H9 (cell line): ENCODE measurements around the gene HIGD1B. TPM values are rescaled to one million over a fixed set of nuclear protein-coding genes. Genes with fewer than 3 reads are reported as not detected.

Source experiments
- DNase-seq: peaks from one replicate; pipeline ENCODE4 v3.0.0-alpha.2; 2017
- H2AFZ ChIP-seq: one replicate; pipeline ENCODE4 v1.6.1; 2013; ENCODE audit warnings: mild to moderate bottlenecking, low read length, control low read depth, moderate library complexity
- H2AK5ac ChIP-seq: 2 replicates; pipeline ENCODE4 v1.6.1; 2013; ENCODE audit warnings: low read length, control low read depth, mixed read lengths; ENCODE audit not compliant: insufficient read length
- H2BK120ac ChIP-seq: one replicate; pipeline ENCODE4 v1.6.1; 2013; ENCODE audit warnings: low read depth, mild to moderate bottlenecking, low read length, control low read depth, inconsistent platforms; ENCODE audit not compliant: poor library complexity, severe bottlenecking
- H2BK12ac ChIP-seq: 2 replicates; pipeline ENCODE4 v1.6.1; 2013; ENCODE audit warnings: low read length, control low read depth, mixed read lengths, low read depth; ENCODE audit not compliant: insufficient read length
- H2BK15ac ChIP-seq: 2 replicates; pipeline ENCODE4 v1.6.1; 2013; ENCODE audit warnings: low read depth, low read length, control low read depth
- H2BK20ac ChIP-seq: one replicate; pipeline ENCODE4 v1.6.1; 2013; ENCODE audit warnings: low read depth, mild to moderate bottlenecking, low read length, control low read depth, inconsistent platforms; ENCODE audit not compliant: poor library complexity, severe bottlenecking
- H2BK5ac ChIP-seq: 2 replicates; pipeline ENCODE4 v1.6.1; 2013; ENCODE audit warnings: low read length, control low read depth, mixed read lengths; ENCODE audit not compliant: insufficient read length
- H3K14ac ChIP-seq: 2 replicates; pipeline ENCODE4 v1.6.1; 2013; ENCODE audit warnings: low read length, control low read depth; ENCODE audit not compliant: insufficient read depth
- H3K18ac ChIP-seq: 2 replicates; pipeline ENCODE4 v1.6.1; 2013; ENCODE audit warnings: low read depth, mild to moderate bottlenecking, mixed read lengths, low read length, control low read depth; ENCODE audit not compliant: insufficient read length
- H3K23ac ChIP-seq: 2 replicates; pipeline ENCODE4 v1.6.1; 2013; ENCODE audit warnings: low read length, control low read depth, mixed read lengths, low read depth; ENCODE audit not compliant: insufficient read length
- H3K23me2 ChIP-seq: 2 replicates; pipeline ENCODE4 v1.6.1; 2013; ENCODE audit warnings: low read depth, mild to moderate bottlenecking, mixed read lengths, low read length, control low read depth; ENCODE audit not compliant: insufficient read length, poor library complexity, severe bottlenecking
- H3K27ac ChIP-seq: 2 replicates; pipeline ENCODE4 v1.5.1; 2013; ENCODE audit warnings: low read length, control low read depth, mixed read lengths, low read depth; ENCODE audit not compliant: insufficient read length
- H3K27me3 ChIP-seq: 2 replicates; pipeline ENCODE4 v1.6.1; 2013; ENCODE audit warnings: low read length, control low read depth, inconsistent platforms; ENCODE audit not compliant: insufficient read depth
- H3K4ac ChIP-seq: 2 replicates; pipeline ENCODE4 v1.6.1; 2013; ENCODE audit warnings: low read depth, mild to moderate bottlenecking, control low read depth, inconsistent platforms, low read length, moderate library complexity
- H3K4me1 ChIP-seq: 2 replicates; pipeline ENCODE4 v1.6.1; 2013; ENCODE audit warnings: low read length, control low read depth, inconsistent platforms; ENCODE audit not compliant: insufficient read depth
- H3K4me2 ChIP-seq: 2 replicates; pipeline ENCODE4 v1.6.1; 2013; ENCODE audit warnings: low read length, control low read depth, mixed read lengths; ENCODE audit not compliant: insufficient read length, insufficient read depth
- H3K56ac ChIP-seq: 2 replicates; pipeline ENCODE4 v1.6.1; 2013; ENCODE audit warnings: low read depth, mild to moderate bottlenecking, mixed read lengths, low read length, control low read depth; ENCODE audit not compliant: insufficient read length
- H3K79me1 ChIP-seq: 2 replicates; pipeline ENCODE4 v1.6.1; 2013; ENCODE audit warnings: low read depth, mild to moderate bottlenecking, moderate library complexity, low read length, control low read depth, inconsistent platforms; ENCODE audit not compliant: insufficient read depth, poor library complexity, severe bottlenecking
- H3K79me2 ChIP-seq: 2 replicates; pipeline ENCODE4 v1.6.1; 2013; ENCODE audit warnings: low read length, control low read depth, inconsistent platforms; ENCODE audit not compliant: insufficient read depth
- H3K9ac ChIP-seq: 2 replicates; pipeline ENCODE4 v1.6.1; 2013; ENCODE audit warnings: low read length, control low read depth, mixed read lengths; ENCODE audit not compliant: insufficient read length; ENCODE audit errors: extremely low read depth
- H3K9me3 ChIP-seq: one replicate; pipeline ENCODE4 v1.6.1; 2013; ENCODE audit warnings: low read depth, low read length, inconsistent platforms; ENCODE audit not compliant: control insufficient read depth
- H3T11ph ChIP-seq: one replicate; pipeline ENCODE4 v1.6.1; 2013; ENCODE audit warnings: mild to moderate bottlenecking, low read length, control low read depth, inconsistent platforms
- H4K20me1 ChIP-seq: one replicate; pipeline ENCODE4 v1.6.1; 2013; ENCODE audit not compliant: control insufficient read depth, insufficient read length, insufficient read depth
- H4K5ac ChIP-seq: 2 replicates; pipeline ENCODE4 v1.6.1; 2013; ENCODE audit warnings: low read depth, mild to moderate bottlenecking, mixed read lengths, low read length, control low read depth; ENCODE audit not compliant: insufficient read length
- H4K8ac ChIP-seq: replicated peaks from 2 replicates; pipeline ENCODE4 v1.6.1; 2013; ENCODE audit warnings: low read length, control low read depth, mixed read lengths, low read depth; ENCODE audit not compliant: insufficient read length
- H4K91ac ChIP-seq: 2 replicates; pipeline ENCODE4 v1.6.1; 2013; ENCODE audit warnings: low read depth, mild to moderate bottlenecking, moderate library complexity, mixed read lengths, low read length, control low read depth; ENCODE audit not compliant: insufficient read length
- H3K27ac Mint-ChIP-seq, 3 experiments: 2 replicates in 2 of 3; 3 replicates in 1 of 3; pipeline ENCODE4 v1.8.0; 2020 to 2021; ENCODE audit warnings: mixed read lengths in 3 of 3, mild to moderate bottlenecking in 1 of 3, moderate library complexity in 1 of 3
- H3K27me3 Mint-ChIP-seq: 2 replicates; pipeline ENCODE4 v1.8.0; 2021; ENCODE audit warnings: low read depth, mild to moderate bottlenecking, moderate library complexity, mixed read lengths
- H3K36me3 Mint-ChIP-seq, 3 experiments: 2 replicates in 2 of 3; 3 replicates in 1 of 3; pipeline ENCODE4 v1.8.0; 2020 to 2021; ENCODE audit warnings: low read depth in 3 of 3, mixed read lengths in 3 of 3; ENCODE audit not compliant: insufficient read depth in 1 of 3
- H3K4me1 Mint-ChIP-seq, 2 experiments: 2 replicates each; pipeline ENCODE4 v1.8.0; 2020; ENCODE audit warnings: mixed read lengths in 2 of 2
- H3K4me3 Mint-ChIP-seq, 2 experiments: 2 replicates in 1 of 2; 3 replicates in 1 of 2; pipeline ENCODE4 v1.8.0; 2020 to 2021; ENCODE audit warnings: mild to moderate bottlenecking in 2 of 2, mixed read lengths in 2 of 2, moderate library complexity in 1 of 2
- H3K9me3 Mint-ChIP-seq, 2 experiments: 2 replicates in 1 of 2; 3 replicates in 1 of 2; pipeline ENCODE4 v1.8.0; 2020; ENCODE audit warnings: mild to moderate bottlenecking in 2 of 2, mixed read lengths in 2 of 2, moderate library complexity in 1 of 2
- WGBS: extraction: QIAGEN DNeasy Blood & Tissue Kit; methylation state at CpG from one replicate; pipeline ENCODE4 v1.1.7; 2013; ENCODE audit warnings: missing lambda C conversion rate, low lambda C conversion rate, mixed read lengths; ENCODE audit not compliant: insufficient read length; ENCODE audit errors: extremely low coverage; 5-methylcytosine and 5-hydroxymethylcytosine counted together
- total RNA-seq: library from RNA; stranded (reverse); gene quantifications from 2 replicates; pipeline ENCODE4 v1.2.1, GENCODE V29; 2021
- TF ChIP-seq, protein P1 (sequence below): fragments of 200-600 bp; sonication (generic); conservative IDR thresholded peaks from 3 replicates; pipeline ENCODE4 v1.8.0; 2021; ENCODE audit warnings: antibody characterized with exemption, mild to moderate bottlenecking

HIGD1B gene
- total RNA-seq, 1 experiment from 2014 or later: not detected

DNA sequence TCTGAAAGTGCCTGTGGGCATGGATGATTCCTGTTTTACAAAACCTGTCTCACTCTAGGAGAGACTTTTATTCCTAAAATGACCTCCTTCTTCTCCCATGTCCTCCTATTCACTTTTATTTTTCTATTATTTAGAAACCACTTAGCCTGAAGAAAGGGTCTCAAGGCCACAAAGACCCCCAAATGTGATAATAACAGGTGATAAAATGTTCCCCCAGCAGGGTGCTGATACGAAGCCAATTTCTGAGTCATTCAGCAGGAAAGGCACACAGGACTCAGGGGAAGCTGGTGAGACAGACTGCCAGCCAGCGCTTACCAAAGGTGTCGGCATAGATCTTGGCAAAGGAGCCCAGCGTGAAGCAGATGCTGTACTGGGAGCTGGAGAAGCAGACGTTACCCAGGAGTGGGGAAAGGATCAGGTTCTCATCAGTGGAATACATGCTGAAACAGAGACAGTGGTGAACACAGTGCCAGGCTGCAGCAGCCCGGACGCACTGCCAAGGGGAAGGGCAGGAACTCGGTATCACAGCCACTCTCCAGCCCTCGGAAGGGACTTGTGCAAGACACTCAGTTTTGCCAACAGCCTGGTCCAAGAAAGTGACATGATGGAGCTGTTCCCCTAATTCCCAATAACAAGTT, 24.6 kb downstream of the HIGD1B start:
- Mint-ChIP-seq H3K9me3 (no peaks in the 10 kb centered on the region), H3K4me1 (no peaks in the 10 kb centered on the region), H3K27ac (no peak overlapping the region), H3K36me3 (peaks cover 33 to 85% (median 66%) of the 10 kb centered on the region in 3 experiments), H3K27me3 (no peaks in the 10 kb centered on the region), H3K4me3 (no peak overlapping the region)
- no peak overlapping the region for H3K4ac ChIP-seq
- no peak overlapping the region for H3K18ac ChIP-seq
- no peaks in the 10 kb centered on the region for H3K79me1 ChIP-seq
- no peaks in the 10 kb centered on the region for H4K20me1 ChIP-seq
- H3K14ac ChIP-seq: no peak overlapping the region
- no peak overlapping the region for H2AFZ ChIP-seq
- H3K27me3 ChIP-seq: no peaks in the 10 kb centered on the region
- no peak overlapping the region for H3K27ac ChIP-seq
- no peak overlapping the region for H4K91ac ChIP-seq
- no peaks in the 10 kb centered on the region for H3K4me1 ChIP-seq
- H3K56ac ChIP-seq: no peak overlapping the region
- H3K4me2 ChIP-seq: no peak overlapping the region
- no peak overlapping the region for H4K8ac ChIP-seq
- H2BK5ac ChIP-seq: no peak overlapping the region
- TF ChIP-seq, protein P1, sequence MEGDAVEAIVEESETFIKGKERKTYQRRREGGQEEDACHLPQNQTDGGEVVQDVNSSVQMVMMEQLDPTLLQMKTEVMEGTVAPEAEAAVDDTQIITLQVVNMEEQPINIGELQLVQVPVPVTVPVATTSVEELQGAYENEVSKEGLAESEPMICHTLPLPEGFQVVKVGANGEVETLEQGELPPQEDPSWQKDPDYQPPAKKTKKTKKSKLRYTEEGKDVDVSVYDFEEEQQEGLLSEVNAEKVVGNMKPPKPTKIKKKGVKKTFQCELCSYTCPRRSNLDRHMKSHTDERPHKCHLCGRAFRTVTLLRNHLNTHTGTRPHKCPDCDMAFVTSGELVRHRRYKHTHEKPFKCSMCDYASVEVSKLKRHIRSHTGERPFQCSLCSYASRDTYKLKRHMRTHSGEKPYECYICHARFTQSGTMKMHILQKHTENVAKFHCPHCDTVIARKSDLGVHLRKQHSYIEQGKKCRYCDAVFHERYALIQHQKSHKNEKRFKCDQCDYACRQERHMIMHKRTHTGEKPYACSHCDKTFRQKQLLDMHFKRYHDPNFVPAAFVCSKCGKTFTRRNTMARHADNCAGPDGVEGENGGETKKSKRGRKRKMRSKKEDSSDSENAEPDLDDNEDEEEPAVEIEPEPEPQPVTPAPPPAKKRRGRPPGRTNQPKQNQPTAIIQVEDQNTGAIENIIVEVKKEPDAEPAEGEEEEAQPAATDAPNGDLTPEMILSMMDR: no peak
- DNase-seq: no peak
- H2BK12ac ChIP-seq: no peak overlapping the region
- H3K9me3 ChIP-seq: no peaks in the 10 kb centered on the region
- no peak overlapping the region for H2AK5ac ChIP-seq
- H3T11ph ChIP-seq: no peak overlapping the region
- H2BK120ac ChIP-seq: no peak overlapping the region
- H3K23ac ChIP-seq: no peak overlapping the region
- H2BK15ac ChIP-seq: no peak overlapping the region
- H3K9ac ChIP-seq: no peak overlapping the region
- H2BK20ac ChIP-seq: no peak overlapping the region
- no peaks in the 10 kb centered on the region for H3K23me2 ChIP-seq
- no peaks in the 10 kb centered on the region for H3K79me2 ChIP-seq
- WGBS: no CpG with 5 or more reads among the region's 9 CpGs
- no peak overlapping the region for H4K5ac ChIP-seq
